Central memory CD8-positive, alpha-beta T cell (primary cell): Measurements from ENCODE around the gene RASA3.

Experiments
- ATAC-seq: fragments of 150-1000 bp; cut with Tn5 transposase; replicated peaks from 2 replicates; pipeline ENCODE4 v1.10.0; 2022; ENCODE audit warnings: mild to moderate bottlenecking, moderate FRiP score, moderate number of reproducible peaks; ENCODE audit not compliant: poor library complexity, severe bottlenecking; ENCODE audit errors: extremely low read depth
- DNase-seq, 2 donors: peaks; one replicate each; pipeline ENCODE4 v3.0.0; 2021; ENCODE audit warnings: low spot score in 2 of 2
- H3K27ac Mint-ChIP-seq: one replicate; pipeline ENCODE4 v1.8.0; 2022; ENCODE audit warnings: low read depth, mild to moderate bottlenecking, moderate library complexity, mixed read lengths
- H3K27me3 Mint-ChIP-seq: one replicate; pipeline ENCODE4 v1.8.0; 2022; ENCODE audit warnings: mixed read lengths
- H3K36me3 Mint-ChIP-seq: one replicate; pipeline ENCODE4 v1.8.0; 2022; ENCODE audit warnings: mild to moderate bottlenecking, moderate library complexity, mixed read lengths; ENCODE audit not compliant: insufficient read depth
- H3K4me1 Mint-ChIP-seq: one replicate; pipeline ENCODE4 v1.8.0; 2022; ENCODE audit warnings: mixed read lengths
- H3K4me3 Mint-ChIP-seq: one replicate; pipeline ENCODE4 v1.8.0; 2022; ENCODE audit warnings: mild to moderate bottlenecking, moderate library complexity, mixed read lengths
- H3K9me3 Mint-ChIP-seq: one replicate; pipeline ENCODE4 v1.8.0; 2022; ENCODE audit warnings: mixed read lengths

The RASA3 gene

GRCh38 chr13:113939129-113939943, 193.1 kb downstream of the RASA3 start:
- peaks cover 15% of the 10 kb centered on the region for H3K27me3 Mint-ChIP-seq
- H3K4me1 Mint-ChIP-seq, result peaks cover 7% of the 10 kb centered on the region
- H3K27ac Mint-ChIP-seq, result no peak overlapping the region
- DNase-seq (no peak), ATAC-seq (no peak)
- H3K4me3 Mint-ChIP-seq, result no peak overlapping the region
- H3K9me3 Mint-ChIP-seq, result no peaks in the 10 kb centered on the region
- H3K36me3 Mint-ChIP-seq, result peaks cover 23% of the 10 kb centered on the region

GRCh38 chr13:113938716-113939115, 193.7 kb downstream of the RASA3 start:
- H3K9me3 Mint-ChIP-seq, result no peaks in the 10 kb centered on the region
- ATAC-seq (no peak), DNase-seq (no peak)
- peak overlapping the region; percentile 20 for H3K27ac Mint-ChIP-seq
- peaks cover 24% of the 10 kb centered on the region for H3K36me3 Mint-ChIP-seq
- H3K4me1 Mint-ChIP-seq, result peaks cover 7% of the 10 kb centered on the region
- no peak overlapping the region for H3K4me3 Mint-ChIP-seq
- peaks cover 20% of the 10 kb centered on the region for H3K27me3 Mint-ChIP-seq

- Mint-ChIP-seq H3K9me3 (no peaks in the 10 kb centered on the region), H3K4me3 (no peak overlapping the region), H3K27me3 (peaks cover 25% of the 10 kb centered on the region), H3K27ac (peak overlapping the region; percentile 20), H3K4me1 (peaks cover 7% of the 10 kb centered on the region), H3K36me3 (peaks cover 19% of the 10 kb centered on the region)
- no peak for ATAC-seq
- DNase-seq, result no peak
These were observed 194.2 kb downstream of the RASA3 start for GRCh38 chr13:113938246-113938645.

GRCh38 chr13:113937527-113938180, 194.8 kb downstream of the RASA3 start:
- no peak for ATAC-seq
- peaks cover 31% of the 10 kb centered on the region for H3K27me3 Mint-ChIP-seq
- no peak for DNase-seq
- peaks cover 7% of the 10 kb centered on the region for H3K4me1 Mint-ChIP-seq
- peaks cover 19% of the 10 kb centered on the region for H3K36me3 Mint-ChIP-seq
- no peak overlapping the region for H3K27ac Mint-ChIP-seq
- H3K4me3 Mint-ChIP-seq, result no peak overlapping the region
- no peaks in the 10 kb centered on the region for H3K9me3 Mint-ChIP-seq

- Mint-ChIP-seq H3K27me3 (peaks cover 36% of the 10 kb centered on the region), H3K36me3 (peaks cover 19% of the 10 kb centered on the region), H3K4me1 (peaks cover 11% of the 10 kb centered on the region), H3K27ac (no peak overlapping the region), H3K9me3 (no peaks in the 10 kb centered on the region), H3K4me3 (no peak overlapping the region)
- DNase-seq (no peak), ATAC-seq (no peak)
These were observed 195.3 kb downstream of the RASA3 start for GRCh38 chr13:113937073-113937472.

GRCh38 chr13:113936166-113936965, 196.1 kb downstream of the RASA3 start:
- no peak overlapping the region for H3K27ac Mint-ChIP-seq
- H3K27me3 Mint-ChIP-seq, result peaks cover 36% of the 10 kb centered on the region
- peaks cover 18% of the 10 kb centered on the region for H3K4me1 Mint-ChIP-seq
- ATAC-seq (no peak), DNase-seq (no peak)
- H3K9me3 Mint-ChIP-seq, result no peaks in the 10 kb centered on the region
- H3K36me3 Mint-ChIP-seq, result peaks cover 17% of the 10 kb centered on the region
- no peak overlapping the region for H3K4me3 Mint-ChIP-seq

- DNase-seq (no peak), ATAC-seq (no peak)
- no peak overlapping the region for H3K4me3 Mint-ChIP-seq
- peaks cover 29% of the 10 kb centered on the region for H3K4me1 Mint-ChIP-seq
- H3K27ac Mint-ChIP-seq, result no peak overlapping the region
- peaks cover 23% of the 10 kb centered on the region for H3K36me3 Mint-ChIP-seq
- peaks cover 36% of the 10 kb centered on the region for H3K27me3 Mint-ChIP-seq
- H3K9me3 Mint-ChIP-seq, result no peaks in the 10 kb centered on the region
These were observed 197.2 kb downstream of the RASA3 start for GRCh38 chr13:113935001-113935844.

GRCh38 chr13:113934576-113934975, 197.8 kb downstream of the RASA3 start:
- Mint-ChIP-seq H3K9me3 (no peaks in the 10 kb centered on the region), H3K4me3 (no peak overlapping the region), H3K4me1 (peaks cover 29% of the 10 kb centered on the region), H3K27ac (no peak overlapping the region), H3K36me3 (peaks cover 20% of the 10 kb centered on the region), H3K27me3 (peaks cover 36% of the 10 kb centered on the region)
- ATAC-seq (no peak), DNase-seq (no peak)

- Mint-ChIP-seq H3K4me1 (peaks cover 29% of the 10 kb centered on the region), H3K9me3 (no peaks in the 10 kb centered on the region), H3K4me3 (no peak overlapping the region), H3K36me3 (peaks cover 18% of the 10 kb centered on the region), H3K27ac (no peak overlapping the region), H3K27me3 (peaks cover 36% of the 10 kb centered on the region)
- no peak for DNase-seq
- ATAC-seq, result no peak
These were observed 198.5 kb downstream of the RASA3 start for GRCh38 chr13:113933901-113934300.

GRCh38 chr13:113931841-113932459, 200.5 kb downstream of the RASA3 start:
- peak overlapping the region; percentile 55 for H3K4me3 Mint-ChIP-seq
- peaks cover 42% of the 10 kb centered on the region for H3K27me3 Mint-ChIP-seq
- H3K4me1 Mint-ChIP-seq, result peaks cover 23% of the 10 kb centered on the region
- no peak for ATAC-seq
- no peaks in the 10 kb centered on the region for H3K9me3 Mint-ChIP-seq
- no peak for DNase-seq
- H3K36me3 Mint-ChIP-seq, result peaks cover 12% of the 10 kb centered on the region
- no peak overlapping the region for H3K27ac Mint-ChIP-seq

GRCh38 chr13:113930671-113931637, 201.5 kb downstream of the RASA3 start:
- peak in 1 of 2 donors; percentile 87 for DNase-seq
- H3K4me3 Mint-ChIP-seq, result peak overlapping the region; percentile 55
- H3K9me3 Mint-ChIP-seq, result no peaks in the 10 kb centered on the region
- ATAC-seq, result peak; percentile 94
- H3K27me3 Mint-ChIP-seq, result peaks cover 42% of the 10 kb centered on the region
- H3K4me1 Mint-ChIP-seq, result peaks cover 23% of the 10 kb centered on the region
- H3K27ac Mint-ChIP-seq, result peak overlapping the region; percentile 81
- H3K36me3 Mint-ChIP-seq, result peaks cover 16% of the 10 kb centered on the region
